NCI-H446 (cell line): ENCODE results near the gene PTGIR.

Experiments used
- DNase-seq, 2 experiments: peaks; one replicate each; lab custom pipeline; 2025; lab: John Stamatoyannopoulos, UW

Gene PTGIR

DNA sequence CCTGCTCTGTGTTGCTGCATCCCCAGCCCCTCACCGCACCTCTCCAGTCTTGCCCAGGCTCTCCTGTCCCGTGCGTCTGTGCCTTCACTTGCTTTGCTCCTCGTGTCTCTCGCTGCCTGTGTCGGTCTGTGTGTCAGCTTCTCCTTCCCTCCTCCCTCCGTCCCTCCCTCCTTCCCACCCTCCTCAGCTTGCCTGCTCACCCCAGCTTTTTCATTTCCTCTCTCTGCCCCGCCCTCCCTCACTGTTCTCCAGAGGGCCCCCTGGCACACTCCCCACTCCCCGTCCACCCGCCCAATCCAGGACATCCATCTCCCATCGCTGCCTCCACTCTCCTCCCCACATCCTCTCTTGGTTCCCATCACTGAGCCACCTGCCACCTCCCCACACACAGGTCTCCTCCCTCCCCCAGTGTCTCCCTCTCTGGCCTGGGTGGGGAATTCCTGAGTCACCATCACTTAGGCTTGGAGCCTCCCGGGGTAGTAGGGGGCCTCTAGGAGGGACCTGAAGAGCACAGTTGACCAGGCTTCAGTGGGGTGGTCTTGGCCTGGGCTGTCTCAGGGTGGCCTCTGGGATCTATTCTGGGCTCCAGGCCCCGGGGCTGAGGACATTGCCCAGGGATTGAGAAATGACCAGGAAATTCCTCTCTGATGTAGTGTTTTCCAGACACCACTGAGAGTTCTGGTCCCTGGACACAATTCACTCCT lies at the start of gene PTGIR:
Gene PTGIR, minus strand, starts transcription at position 132 of the 704 bp plus-strand sequence. CDS start 864 bp downstream, outside the sequence.
- no peak for DNase-seq

DNA sequence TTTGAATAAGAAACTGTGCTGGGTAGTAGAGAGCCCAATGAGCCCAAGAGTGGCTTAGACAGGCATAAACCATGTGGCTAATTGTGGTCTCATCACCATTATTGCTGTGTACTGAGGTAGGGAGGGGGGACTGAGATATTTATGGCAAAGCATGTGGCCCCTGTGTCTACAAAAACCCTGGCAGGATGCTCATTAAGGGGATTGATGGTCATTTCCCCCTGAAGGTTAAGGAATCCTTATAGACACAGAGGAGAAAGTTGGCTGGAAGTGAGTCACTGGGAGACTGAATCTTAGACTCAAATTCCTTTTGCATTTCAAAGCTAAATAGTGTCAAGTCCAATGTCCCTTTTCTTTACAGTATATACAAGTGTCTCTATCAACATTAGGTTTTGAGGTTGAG lies 45.9 kb upstream of the PTGIR start:
- no peak for DNase-seq

DNA sequence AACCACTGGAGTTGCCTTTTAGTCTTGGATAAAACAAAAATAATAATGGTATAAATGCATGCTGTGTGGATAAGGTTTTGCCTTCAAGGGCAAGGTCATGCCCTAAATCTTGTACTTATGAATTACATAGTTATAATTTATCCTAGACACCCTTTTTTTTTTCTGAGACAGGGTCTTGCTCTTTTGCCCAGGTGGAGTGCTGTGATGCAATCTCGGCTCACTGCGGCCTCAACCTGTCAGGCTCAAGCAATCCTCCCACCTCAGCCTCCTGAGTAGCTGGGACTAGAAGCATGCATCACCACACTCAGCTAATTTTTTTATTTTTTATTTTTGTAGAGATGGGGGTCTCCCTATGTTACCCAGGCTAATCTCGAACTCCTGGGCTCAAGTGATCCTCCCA lies 43.8 kb upstream of the PTGIR start:
- DNase-seq: no peak

DNA sequence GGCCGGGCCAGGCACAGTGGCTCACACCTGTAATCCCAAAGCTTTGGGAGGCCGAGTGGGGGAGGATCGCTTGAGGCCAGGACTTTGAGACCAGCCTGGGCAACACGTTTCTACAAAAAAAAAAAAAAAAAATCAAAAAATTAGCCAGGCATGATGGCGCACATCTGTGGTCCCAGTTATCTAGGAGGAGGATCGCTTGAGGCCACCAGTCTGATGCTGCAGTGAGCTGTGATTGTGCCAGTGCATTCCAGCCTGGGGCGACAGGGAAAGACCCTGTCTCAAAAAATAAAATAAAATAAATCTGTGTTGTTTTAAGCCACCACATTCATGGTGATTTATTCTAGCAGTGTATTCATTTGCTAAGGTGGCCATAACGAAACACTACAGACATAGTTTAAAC lies 40.2 kb upstream of the PTGIR start:
- no peak for DNase-seq

DNA sequence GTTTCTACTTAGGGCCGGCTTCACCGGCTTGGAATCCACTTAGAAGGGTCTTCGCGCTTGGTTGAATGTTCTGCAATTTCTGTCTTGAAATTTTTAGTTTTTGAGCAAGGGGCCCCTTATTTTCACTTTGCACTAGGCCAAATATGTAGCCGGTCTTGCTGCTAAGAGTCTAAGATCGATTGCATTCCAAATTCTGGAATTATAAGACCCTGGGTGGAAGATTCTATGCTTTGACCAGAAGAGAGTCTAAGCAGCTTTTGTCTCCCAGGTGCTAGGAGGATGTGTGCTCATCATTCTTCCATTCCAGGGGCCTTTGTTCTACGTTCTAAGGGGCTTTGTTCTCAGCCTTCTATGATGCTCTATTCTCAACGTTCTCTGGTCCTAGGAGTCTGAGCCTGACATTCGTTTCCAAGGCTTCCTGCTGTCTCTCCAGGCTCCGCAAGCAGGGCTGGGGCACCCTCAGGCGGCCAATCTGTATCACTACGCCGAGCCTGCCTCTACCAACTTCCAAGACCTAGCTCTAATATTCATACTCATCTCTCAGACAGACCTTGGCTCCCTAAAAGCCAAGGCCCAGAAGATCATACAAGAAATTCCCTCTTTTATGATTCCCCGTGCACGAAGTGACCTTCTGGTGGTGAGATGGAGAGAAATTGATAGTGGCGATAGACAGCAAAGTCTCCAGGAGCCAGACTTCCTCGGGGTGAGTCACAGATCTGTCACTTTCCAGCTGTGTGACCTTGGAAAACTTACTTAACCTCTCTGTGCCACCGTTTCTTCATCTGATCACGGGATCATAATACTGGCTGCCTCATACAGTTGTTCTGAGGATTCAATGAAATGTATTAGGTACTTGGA lies 37.1 kb upstream of the PTGIR start:
- peak; percentile 81 to 86 for DNase-seq

DNA sequence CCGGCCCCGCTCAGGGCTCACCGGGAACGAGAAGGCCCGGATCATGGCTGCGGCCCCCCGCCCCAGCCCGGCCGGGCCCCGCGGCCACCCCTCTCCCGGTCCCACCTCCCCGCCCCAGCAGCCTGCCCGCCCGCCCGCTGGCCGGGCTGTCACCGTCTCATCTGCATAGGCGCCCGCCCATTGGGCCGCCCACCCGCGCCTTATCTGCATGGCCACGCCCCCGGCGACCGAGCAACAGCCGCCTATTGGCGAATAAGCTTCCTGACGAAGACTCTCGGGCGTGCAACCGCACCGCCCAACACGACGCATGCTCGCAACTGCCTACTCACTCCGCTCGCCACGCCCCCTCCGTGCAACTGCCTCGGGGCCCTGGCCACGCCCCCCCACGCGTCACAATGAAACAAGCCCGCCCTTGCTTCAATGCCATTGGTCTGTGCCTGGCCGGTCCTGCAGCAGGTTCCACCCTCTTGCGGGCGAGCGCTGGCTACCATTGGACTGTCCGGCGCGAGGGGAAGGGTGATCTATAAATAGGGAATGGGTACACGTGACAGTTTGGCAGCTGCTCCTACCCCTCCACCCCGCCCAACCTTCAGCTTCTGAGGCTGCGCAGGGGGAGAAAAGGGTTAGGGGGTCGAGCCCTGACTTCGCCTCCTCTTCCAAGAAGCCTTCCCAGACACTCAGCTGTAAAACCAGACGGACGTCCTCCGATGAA lies 36.3 kb upstream of the PTGIR start, which contains the start of gene DACT3:
Gene DACT3, minus strand, starts transcription at position 163 of the 712 bp plus-strand sequence. Its CDS starts 118 bp downstream, at position 45.
- DNase-seq: peak; percentile 100

DNA sequence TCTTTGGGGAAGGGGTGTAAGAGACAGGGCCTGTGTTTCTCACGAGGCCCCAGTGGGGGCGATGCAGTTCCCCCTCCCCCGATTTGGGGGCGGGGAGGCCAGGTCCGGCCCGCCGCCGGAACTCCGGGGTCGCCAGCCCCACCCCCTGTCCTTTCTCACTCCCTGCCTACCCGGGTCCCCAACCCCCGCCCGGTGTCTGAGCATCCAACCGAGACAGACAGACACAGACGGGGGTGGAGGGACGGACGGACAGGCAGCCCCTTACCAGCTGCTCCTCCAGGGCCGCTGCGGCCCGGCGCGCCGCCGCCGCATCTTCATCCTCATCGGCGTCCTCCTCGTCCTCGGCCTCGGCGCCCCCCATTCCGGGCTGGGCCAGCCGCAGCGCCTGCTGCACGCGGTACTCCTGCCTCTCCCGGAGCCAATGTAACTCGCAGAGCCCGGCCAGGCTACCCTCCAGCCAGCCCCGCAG lies 35.7 kb upstream of the PTGIR start:
- no peak for DNase-seq

DNA sequence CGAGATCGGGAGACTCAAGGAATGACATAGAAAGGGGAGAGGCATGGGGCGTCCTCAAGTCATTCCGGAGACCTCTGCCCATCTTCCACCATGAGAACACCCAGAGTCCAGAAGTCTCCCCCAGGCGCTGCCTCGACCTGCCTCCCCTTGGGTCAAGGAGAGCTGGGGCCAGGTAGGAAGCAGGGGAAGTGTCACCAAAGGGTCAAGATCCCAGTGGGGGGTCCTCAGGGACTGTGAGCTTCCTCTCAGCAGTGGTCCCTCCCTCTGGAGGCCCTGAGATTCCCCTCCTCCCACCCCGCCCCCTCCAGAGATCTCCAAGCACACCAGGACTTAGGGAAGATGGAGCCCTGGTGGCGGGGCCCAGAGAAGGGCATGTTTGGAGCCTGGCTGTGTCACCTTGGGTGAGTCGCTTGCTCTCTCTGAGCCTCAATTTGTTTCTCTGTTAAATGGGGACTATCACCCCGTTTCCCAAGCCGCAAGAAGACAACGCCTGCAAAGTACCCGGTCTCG lies 35.2 kb upstream of the PTGIR start:
- DNase-seq: peak in 1 of 2 experiments; percentile 18

- no peak for DNase-seq
Observed at GRCh38 chr19:46659151-46660007, 34.5 kb upstream of the PTGIR start.

DNA sequence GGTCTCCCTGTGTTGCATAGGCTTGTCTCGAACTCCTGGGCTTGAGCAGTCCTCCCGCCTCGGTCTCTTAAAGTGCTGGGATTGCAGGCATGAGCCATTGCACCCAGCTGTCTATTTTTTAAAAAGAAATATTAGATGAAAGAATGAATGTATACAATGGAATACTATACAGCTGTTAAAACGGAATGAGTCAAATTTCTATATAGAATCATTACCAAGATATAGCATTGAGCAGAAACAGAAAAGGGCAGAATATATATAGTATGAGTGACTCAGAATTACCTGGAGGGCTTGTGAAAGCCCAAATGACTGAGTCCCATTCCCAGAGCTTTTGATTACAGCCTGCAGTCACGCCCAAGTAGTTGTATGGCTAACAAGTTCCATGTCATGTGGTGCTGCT lies 31.7 kb upstream of the PTGIR start:
- no peak for DNase-seq

DNA sequence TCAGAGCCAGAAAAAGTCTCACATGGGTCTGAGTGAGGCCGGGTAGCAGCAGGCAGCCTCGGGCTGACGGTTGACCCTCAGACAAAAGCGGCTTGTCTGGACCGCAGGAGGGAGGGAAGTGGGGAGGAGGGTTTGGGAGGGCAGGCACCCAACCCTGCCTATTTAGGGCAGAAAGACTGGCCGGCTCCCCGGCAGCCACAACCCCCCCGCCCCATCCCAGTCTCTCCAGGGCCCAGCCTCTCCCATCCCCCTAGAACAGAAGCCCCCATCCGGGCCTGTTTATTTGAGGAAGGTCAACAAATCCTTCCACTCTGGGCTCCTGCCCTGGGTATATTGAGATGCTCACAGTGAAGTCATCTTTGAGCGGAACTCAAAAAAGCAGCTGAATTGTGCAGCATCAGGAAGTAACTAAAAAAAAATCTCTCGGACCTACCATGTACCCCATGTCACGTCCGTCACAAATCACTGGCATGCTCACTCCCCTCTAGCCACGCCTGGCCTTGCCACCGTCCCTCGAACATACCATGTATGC lies 29.8 kb upstream of the PTGIR start:
- no peak for DNase-seq

DNA sequence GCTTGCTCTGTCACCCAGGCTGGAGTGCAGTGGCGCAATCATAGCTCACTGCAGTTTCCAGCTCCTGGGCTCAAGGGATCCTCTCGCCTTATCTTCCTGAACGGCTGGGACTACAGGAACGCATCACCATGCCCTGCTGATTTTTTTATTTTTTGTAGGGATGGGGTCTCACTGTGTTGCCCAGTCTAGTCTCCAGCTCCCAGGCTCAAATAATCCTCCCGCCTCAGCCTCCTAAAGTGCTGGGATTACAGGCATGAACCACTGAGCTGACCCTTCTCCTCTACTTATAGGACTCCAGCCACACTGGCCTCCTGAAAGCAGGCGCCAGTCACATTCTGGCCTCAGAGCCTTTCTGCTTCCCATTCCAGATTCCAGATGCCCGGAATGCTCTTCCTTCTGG lies 25.6 kb upstream of the PTGIR start:
- no peak for DNase-seq

DNA sequence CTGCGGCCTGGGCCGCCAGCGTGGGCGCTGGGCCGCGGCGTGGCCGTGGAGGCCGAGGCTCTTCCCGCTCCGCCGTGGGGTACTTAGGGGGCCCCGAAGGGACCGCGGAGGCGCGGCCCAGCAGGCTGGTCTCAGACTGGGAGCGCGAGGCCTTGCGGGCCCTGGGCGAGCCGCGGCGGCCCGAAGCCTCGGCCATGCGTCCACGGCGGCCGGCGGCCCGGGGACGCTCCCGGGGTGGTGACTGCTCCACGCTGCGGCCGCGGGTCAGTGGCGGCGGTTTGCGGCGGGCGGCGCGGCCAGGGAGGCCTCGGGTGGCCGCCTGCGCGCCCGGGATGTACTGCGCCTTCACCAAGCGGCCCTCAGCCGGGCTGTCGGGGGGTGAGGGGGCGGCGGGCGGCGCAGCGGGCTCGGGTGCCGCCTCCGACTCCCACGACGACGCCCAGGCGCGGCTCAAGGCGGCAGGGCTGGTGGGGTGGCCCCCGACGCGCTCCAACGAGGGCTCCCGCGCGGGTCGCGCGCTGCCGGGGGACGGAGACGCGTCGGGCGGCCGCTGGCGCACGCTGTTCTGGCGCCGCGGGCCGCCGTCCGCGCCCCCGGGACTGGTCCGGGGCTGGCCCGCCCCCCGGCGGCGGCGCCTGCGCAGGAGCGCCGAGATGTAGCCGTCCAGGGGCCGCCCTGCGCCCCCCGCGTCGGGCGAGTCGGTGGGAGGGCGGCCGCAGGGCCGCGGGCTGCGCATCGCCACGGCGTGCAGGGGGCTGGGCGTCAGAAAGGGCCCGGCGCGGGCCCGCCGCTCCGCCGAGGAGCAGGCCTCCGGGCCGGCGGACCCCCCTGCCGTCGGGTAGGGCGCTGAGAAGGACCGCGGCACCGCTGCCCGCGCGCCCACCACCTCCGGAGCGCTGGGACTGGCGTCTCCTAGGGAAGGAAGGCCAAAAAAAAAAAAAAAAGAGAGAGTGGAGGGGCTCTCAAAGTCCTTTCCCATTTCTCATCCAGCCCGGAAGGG lies 24.4 kb upstream of the PTGIR start:
- DNase-seq: no peak

DNA sequence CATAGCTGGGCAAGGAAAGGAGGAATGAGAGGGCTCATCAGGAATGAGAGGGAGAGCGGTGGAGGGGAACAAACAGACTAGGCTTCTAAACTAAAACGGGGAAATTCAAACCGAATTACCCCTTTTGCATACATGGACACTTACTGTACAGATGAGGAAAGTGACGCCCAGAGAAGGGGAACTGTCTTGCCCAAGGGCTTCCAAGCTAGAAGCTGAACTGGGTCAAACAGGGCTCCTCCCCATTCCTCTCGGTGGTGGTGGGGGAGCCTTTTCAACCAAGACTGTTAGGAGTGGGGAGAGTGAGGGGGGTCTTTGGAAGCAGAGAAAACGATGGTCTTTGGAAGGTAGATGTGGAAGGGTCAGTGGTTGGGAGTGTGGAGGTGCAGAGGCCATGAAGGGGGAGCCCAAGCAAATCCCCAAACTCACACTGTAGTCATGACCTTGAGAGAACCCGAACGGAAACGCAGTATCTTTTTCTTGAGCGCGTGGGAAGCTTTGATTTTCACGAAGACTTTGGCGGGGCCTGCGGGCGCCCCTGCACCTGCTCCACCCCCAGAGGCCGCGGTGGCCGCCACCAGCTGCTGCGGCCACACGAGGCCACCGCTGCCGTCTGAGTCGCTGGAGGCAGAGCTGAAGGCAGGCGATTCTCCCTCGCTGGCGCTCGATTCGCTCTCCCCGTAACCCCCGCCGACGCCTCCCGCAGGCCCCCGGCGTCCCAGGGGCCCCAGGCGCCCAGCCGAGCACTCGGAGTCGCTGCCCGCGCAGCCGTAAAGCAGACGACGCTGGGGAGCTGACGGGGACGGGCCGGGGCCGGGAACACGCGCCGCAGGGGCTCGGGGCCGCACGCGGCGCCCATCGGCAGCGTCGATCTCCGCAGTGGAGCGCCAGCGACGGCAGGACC lies 23.4 kb upstream of the PTGIR start:
- no peak for DNase-seq

GRCh38 chr19:46646402-46646801 lies 21.5 kb upstream of the PTGIR start:
- DNase-seq: no peak

DNA sequence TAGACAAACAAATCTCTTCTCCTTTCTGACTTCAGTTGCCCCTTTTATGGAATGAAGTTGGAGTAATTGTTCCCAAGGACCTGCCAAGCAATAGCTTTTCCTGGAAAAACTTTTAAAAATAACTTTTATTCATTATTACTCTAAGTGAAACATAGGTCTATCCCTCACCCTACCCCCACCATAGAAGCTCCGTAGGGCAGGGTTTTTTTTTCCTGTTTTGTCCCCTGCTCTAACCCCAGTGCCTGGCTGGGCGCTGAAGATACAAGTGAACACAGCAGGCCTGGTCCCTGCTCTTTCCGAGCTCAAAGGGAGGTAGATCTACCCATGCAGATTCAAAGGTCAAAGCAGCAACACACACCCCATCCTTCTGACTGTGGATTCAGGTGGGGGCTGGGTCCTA lies 19.8 kb upstream of the PTGIR start:
- no peak for DNase-seq

GRCh38 chr19:46640656-46641055 lies 15.8 kb upstream of the PTGIR start:
- DNase-seq: no peak

DNA sequence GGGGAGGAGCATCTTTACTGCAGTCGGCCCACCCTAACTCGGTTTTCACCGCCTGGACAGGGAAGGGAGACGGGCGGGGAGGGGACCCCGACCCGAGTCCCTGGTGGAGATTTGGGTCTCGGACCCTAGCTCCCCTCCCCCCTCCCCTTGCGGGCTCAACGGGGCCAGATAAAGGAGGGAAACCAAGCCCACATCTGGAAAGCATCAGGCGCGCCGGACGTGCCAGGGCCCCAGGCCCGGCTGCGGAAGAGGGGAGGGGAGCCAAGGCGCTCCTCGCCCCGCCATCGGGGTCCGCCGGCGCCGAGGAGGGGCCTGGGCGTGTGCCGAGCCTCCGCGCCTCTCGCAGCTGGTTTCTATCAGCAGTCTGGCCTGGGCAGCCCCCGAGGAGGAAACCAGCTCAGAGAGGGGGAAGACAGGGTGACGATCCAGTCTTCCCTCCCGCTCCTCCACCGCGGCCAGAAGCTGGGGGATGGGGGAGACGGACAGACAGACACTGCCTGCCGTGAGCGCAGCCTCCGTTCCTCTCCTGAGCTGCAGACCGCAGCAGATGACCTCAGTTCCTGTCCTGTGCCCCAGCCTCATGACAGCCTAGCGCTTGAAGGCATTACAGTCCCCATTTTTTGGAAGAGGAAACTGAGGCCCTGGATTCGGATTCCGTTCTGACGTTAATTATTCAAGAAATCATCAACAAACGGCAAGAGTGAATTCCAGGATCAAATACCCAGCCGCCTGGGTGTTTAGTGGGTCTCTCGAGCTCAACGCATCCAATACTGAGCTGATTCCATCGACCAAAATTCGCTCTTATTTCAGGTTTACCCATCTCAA lies 14.7 kb upstream of the PTGIR start:
- no peak for DNase-seq
